ENCODE data around the gene FRMD8. TPM values are rescaled to one million over a fixed set of nuclear protein-coding genes. Genes with fewer than 3 reads are reported as not detected.

Gene FRMD8
- total and polyA plus RNA-seq, 4 donors, result 2.8 to 22.8 (median 15.0) TPM

- no peak overlapping the region for H3K9ac ChIP-seq (ENCODE audit: low read depth in 1 of 2, low read length in 2 of 2)
- TF ChIP-seq FOXA2 (IDR thresholded peaks at IDR 0.05) (no peak), YY1 (IDR thresholded peaks at IDR 0.05) (no peak), ZBTB33 (IDR thresholded peaks at IDR 0.05) (no peak), RXRA (IDR thresholded peaks at IDR 0.05) (no peak), FOXA1 (IDR thresholded peaks at IDR 0.05) (no peak), REST (IDR thresholded peaks at IDR 0.05) (no peak), EGR1 (IDR thresholded peaks at IDR 0.05; ENCODE audit: low read depth in 2 of 2) (no peak), JUND (IDR thresholded peaks at IDR 0.05) (no peak), SP1 (IDR thresholded peaks at IDR 0.05) (no peak), HNF4A (conservative IDR thresholded peaks at IDR 0.05) (no peak), ATF3 (IDR thresholded peaks at IDR 0.05) (no peak), RAD21 (IDR thresholded peaks at IDR 0.05) (no peak), TAF1 (conservative IDR thresholded peaks at IDR 0.05) (no peak), CTCF (IDR thresholded peaks at IDR 0.05; ENCODE audit: low read depth, low read length, missing input control) (no peak), HNF4G (IDR thresholded peaks at IDR 0.05) (no peak)
- H3K9me3 ChIP-seq (ENCODE audit: control insufficient read depth in 4 of 4, low read length in 3 of 4), result no peaks in the 10 kb centered on the region
- H3K27me3 ChIP-seq (ENCODE audit: control insufficient read depth in 4 of 4, insufficient read depth in 4 of 4, low read length in 3 of 4), result no peaks in the 10 kb centered on the region
- no peak overlapping the region for H3K4me3 ChIP-seq (ENCODE audit: low read depth in 1 of 3, low read length in 3 of 3)
- 95% methylated on average over 38 of the region's 38 CpGs for WGBS
- no peak for DNase-seq (ENCODE audit: low spot score)
- H3K4me1 ChIP-seq (ENCODE audit: control insufficient read depth in 4 of 4, insufficient read depth in 4 of 4, low read length in 3 of 4), result no peaks in the 10 kb centered on the region
- H3K27ac ChIP-seq (ENCODE audit: low read depth in 1 of 2, low read length in 2 of 2), result no peak overlapping the region
- H3K36me3 ChIP-seq (ENCODE audit: control insufficient read depth in 4 of 4, insufficient read depth in 3 of 4, low read depth in 1 of 4, low read length in 3 of 4), result peaks cover 0 to 36% (median 7%) of the 10 kb centered on the region in 4 donors
Measured at GRCh38 chr11:65396769-65397745, 10.6 kb downstream of the FRMD8 start.
